HL-60 (cell line): Measurements from ENCODE around the gene HCK.

Source experiments
- DNase-seq, 2 experiments: peaks; one replicate each; pipeline ENCODE4 v3.0.0-alpha.2; 2010 to 2020; ENCODE audit warnings: low read depth in 1 of 2, low spot score in 1 of 2
- H3K27ac ChIP-seq: fragments of 250-450 bp; sonication (Bioruptor Pico); replicated peaks from 2 replicates; pipeline ENCODE4 v1.5.1; 2020; ENCODE audit warnings: mild to moderate bottlenecking, moderate library complexity
- H3K27me3 ChIP-seq: fragments of 250-450 bp; sonication (Bioruptor Pico); 2 replicates; pipeline ENCODE4 v1.5.1; 2021; ENCODE audit warnings: mild to moderate bottlenecking, moderate library complexity; ENCODE audit not compliant: insufficient read depth, poor library complexity, severe bottlenecking
- H3K4me3 ChIP-seq: replicated peaks from 2 replicates; pipeline ENCODE4 v1.5.1; 2011; ENCODE audit warnings: mild to moderate bottlenecking, control low read depth, low read length; ENCODE audit not compliant: insufficient read depth
- GABPA ChIP-seq: IDR thresholded peaks from 2 replicates; pipeline ENCODE4 v1.6.1; 2012; ENCODE audit warnings: low read depth
- POLR2AphosphoS5 ChIP-seq: IDR thresholded peaks from 2 replicates; pipeline ENCODE4 v1.6.1; 2012; ENCODE audit warnings: low read depth
- SPI1 ChIP-seq: IDR thresholded peaks from 2 replicates; pipeline ENCODE4 v1.6.1; 2012; ENCODE audit warnings: low read depth, mild to moderate bottlenecking, borderline replicate concordance
- TF ChIP-seq, protein P1 (sequence below): IDR thresholded peaks from one replicate; pipeline ENCODE4 v1.5.1; 2011; ENCODE audit warnings: low read length, control low read depth, inconsistent platforms; ENCODE audit not compliant: insufficient read depth
- TF ChIP-seq, protein P2 (sequence below): IDR thresholded peaks from 2 replicates; pipeline ENCODE4 v1.6.1; 2012; ENCODE audit warnings: low read depth; ENCODE audit not compliant: insufficient replicate concordance

The HCK gene

DNA sequence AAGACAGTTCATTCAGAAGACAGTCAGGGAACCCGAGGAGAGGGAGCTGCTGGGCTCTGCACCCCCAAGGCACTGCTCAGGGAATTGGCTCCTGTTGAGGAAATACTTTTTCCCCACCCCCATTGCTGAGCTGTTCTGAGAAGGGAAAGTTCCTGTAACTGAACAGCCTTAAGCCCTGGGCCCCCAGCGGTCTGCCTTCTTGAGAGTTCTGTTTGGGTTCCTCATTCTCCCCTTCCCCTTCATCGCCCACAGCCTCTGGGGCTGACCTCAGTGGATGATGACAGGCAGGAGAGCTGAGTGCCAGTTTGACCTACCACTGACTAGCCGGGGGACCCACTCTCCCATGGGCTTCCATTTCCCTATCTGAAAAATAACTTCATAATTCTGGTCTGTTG is 10.7 kb downstream of the HCK start:
- peak overlapping the region; percentile 24; the same call in 1 of the 2 replicates for H3K4me3 ChIP-seq
- TF ChIP-seq SPI1 (peak; percentile 95), POLR2AphosphoS5 (peak; percentile 74)
- TF ChIP-seq, protein P1, sequence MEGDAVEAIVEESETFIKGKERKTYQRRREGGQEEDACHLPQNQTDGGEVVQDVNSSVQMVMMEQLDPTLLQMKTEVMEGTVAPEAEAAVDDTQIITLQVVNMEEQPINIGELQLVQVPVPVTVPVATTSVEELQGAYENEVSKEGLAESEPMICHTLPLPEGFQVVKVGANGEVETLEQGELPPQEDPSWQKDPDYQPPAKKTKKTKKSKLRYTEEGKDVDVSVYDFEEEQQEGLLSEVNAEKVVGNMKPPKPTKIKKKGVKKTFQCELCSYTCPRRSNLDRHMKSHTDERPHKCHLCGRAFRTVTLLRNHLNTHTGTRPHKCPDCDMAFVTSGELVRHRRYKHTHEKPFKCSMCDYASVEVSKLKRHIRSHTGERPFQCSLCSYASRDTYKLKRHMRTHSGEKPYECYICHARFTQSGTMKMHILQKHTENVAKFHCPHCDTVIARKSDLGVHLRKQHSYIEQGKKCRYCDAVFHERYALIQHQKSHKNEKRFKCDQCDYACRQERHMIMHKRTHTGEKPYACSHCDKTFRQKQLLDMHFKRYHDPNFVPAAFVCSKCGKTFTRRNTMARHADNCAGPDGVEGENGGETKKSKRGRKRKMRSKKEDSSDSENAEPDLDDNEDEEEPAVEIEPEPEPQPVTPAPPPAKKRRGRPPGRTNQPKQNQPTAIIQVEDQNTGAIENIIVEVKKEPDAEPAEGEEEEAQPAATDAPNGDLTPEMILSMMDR, result no peak
- TF ChIP-seq, protein P2, sequence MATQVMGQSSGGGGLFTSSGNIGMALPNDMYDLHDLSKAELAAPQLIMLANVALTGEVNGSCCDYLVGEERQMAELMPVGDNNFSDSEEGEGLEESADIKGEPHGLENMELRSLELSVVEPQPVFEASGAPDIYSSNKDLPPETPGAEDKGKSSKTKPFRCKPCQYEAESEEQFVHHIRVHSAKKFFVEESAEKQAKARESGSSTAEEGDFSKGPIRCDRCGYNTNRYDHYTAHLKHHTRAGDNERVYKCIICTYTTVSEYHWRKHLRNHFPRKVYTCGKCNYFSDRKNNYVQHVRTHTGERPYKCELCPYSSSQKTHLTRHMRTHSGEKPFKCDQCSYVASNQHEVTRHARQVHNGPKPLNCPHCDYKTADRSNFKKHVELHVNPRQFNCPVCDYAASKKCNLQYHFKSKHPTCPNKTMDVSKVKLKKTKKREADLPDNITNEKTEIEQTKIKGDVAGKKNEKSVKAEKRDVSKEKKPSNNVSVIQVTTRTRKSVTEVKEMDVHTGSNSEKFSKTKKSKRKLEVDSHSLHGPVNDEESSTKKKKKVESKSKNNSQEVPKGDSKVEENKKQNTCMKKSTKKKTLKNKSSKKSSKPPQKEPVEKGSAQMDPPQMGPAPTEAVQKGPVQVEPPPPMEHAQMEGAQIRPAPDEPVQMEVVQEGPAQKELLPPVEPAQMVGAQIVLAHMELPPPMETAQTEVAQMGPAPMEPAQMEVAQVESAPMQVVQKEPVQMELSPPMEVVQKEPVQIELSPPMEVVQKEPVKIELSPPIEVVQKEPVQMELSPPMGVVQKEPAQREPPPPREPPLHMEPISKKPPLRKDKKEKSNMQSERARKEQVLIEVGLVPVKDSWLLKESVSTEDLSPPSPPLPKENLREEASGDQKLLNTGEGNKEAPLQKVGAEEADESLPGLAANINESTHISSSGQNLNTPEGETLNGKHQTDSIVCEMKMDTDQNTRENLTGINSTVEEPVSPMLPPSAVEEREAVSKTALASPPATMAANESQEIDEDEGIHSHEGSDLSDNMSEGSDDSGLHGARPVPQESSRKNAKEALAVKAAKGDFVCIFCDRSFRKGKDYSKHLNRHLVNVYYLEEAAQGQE, result peak; percentile 52
- peak overlapping the region; percentile 83 for H3K27ac ChIP-seq
- DNase-seq, result peak; percentile 65 to 98
- H3K27me3 ChIP-seq, result no peaks in the 10 kb centered on the region

DNA sequence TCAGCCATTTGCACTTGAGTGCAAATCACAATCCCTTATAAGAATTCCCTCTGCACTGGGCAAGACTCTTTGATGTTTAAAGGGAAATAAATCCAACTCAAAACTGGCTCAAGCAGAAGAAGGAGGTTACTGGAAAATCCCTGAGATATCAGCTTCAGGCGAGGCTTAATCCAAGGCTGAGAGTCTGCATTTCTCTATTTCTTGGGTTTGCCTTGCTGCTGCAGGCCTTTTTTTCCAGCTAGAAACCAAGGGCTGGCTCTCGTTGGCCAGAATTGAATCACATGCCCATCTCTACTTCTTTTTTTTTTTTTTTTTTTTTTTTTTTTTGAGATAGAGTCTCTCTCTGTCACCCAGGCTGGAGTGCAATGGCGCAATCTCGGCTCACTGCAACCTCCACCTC is 11.7 kb downstream of the HCK start:
- peak overlapping the region; percentile 24 for H3K4me3 ChIP-seq
- peak overlapping the region; percentile 83 for H3K27ac ChIP-seq
- peak; percentile 54 to 84 for DNase-seq
- no peaks in the 10 kb centered on the region for H3K27me3 ChIP-seq
- TF ChIP-seq POLR2AphosphoS5 (no peak), SPI1 (peak; percentile 35; the same call in 1 of the 2 replicates)

DNA sequence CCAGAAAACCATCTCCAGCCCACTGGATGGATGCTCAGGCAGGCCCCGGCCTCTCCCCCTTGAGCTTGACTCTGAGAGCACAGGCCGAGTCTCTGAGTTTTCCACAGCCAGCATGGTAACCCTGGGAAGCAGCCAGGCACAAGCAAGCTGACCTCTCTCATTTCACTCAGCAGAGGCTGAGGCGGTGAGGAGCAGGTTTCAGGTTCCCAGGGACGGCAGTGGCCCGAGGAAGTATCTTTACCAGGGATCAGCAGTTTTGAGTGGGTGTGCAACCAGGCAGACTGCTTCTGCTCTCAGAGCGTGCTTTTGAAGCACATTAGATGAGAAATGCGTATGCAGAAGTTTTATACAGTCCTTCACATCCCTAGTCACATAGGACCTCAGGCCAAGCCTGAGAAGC is 12.6 kb downstream of the HCK start:
- no peak overlapping the region for H3K4me3 ChIP-seq
- peak overlapping the region; percentile 34; the same call in 1 of the 2 replicates for H3K27ac ChIP-seq
- no peaks in the 10 kb centered on the region for H3K27me3 ChIP-seq
- TF ChIP-seq, protein P2, result no peak
- TF ChIP-seq GABPA (no peak), POLR2AphosphoS5 (no peak), SPI1 (no peak)
- TF ChIP-seq, protein P1, result no peak
- DNase-seq, result no peak

DNA sequence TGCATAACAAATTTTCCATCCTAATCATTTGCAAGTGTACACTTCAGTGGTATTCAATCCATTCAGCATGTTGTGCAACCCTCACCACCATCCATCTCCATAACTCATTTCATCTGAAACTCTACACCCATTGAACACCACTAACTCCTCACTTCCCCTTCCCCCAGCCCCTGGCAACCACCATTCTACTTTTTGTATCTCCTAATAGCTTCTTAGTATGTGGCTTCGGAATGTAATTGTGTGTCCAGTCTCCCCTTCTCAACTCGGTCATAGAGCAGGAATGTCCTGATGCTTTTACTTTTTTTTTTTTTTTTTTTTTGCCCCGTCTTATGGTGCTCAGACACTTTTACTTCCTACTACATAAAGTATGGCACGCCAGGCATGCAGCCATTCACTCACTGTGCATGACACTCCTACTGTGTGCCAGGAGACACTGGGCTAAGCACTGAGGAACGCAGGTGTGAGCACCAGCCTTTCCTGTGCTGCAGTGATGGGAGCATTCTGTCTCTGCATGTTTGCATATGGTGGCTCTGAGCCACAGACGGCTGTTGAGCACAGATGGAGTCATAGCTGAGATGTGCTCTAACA is 15.3 kb downstream of the HCK start:
- DNase-seq, result peak; percentile 54 to 56
- H3K27me3 ChIP-seq, result no peaks in the 10 kb centered on the region
- no peak overlapping the region for H3K4me3 ChIP-seq
- TF ChIP-seq SPI1, result peak; percentile 60; the same call in 1 of the 2 replicates
- TF ChIP-seq, protein P1, result no peak
- H3K27ac ChIP-seq, result 0 out of 2 replicates have a peak overlapping the region, but pooled peaks have one; percentile 2
